B cell (primary cell): Measurements from ENCODE around the gene SWAP70.

Source experiments
- CTCF ChIP-seq: fragments of 200-600 bp; IDR thresholded peaks from one replicate; pipeline ENCODE4 v1.8.0; 2022; ENCODE audit warnings: antibody characterized with exemption, mild to moderate bottlenecking
- EZH2 ChIP-seq: IDR thresholded peaks from 2 replicates; pipeline ENCODE4 v1.6.1; 2012; ENCODE audit warnings: borderline replicate concordance, low read depth, mild to moderate bottlenecking, moderate library complexity, low read length; ENCODE audit not compliant: insufficient read depth, poor library complexity, severe bottlenecking

- TF ChIP-seq CTCF (no peak), EZH2 (no peak)
Measured at GRCh38 chr11:9720290-9720630, 56.4 kb downstream of the SWAP70 start.
